DMS79 treated with DMSO at 0.1 percent for 48 hours (cell line): ENCODE measurements around the gene HENMT1.
"Not testable (repeated sequence)": the region's sequence is repeated elsewhere in the genome, so short reads cannot be mapped to it uniquely, and the experiment has no call there.

Experiments
- DNase-seq: peaks from one replicate; lab custom pipeline; 2025; lab: John Stamatoyannopoulos, UW

The HENMT1 gene

DNA sequence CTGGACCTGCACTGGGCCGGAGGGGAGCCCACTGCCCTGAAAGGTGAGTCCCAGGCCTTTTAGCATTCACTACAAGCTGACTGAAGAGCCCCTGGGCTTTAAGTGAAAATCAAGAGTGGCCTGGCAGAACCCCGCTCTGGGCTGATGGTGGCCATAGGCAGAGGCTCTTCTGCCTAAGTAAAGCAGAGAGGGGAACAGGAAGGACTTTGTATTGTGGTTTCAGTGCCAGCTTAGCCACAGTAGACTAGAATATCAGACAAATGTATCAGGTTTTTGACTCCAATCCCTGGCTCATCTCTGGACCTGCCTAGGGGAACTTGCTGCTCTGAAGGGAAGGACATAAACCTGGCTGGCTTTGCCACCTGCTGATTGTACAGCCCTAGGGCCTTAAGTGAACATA lies 10.2 kb upstream of the HENMT1 start:
- no peak for DNase-seq

GRCh38 chr1:108670131-108670773 lies 9.4 kb upstream of the HENMT1 start:
- no peak for DNase-seq

DNA sequence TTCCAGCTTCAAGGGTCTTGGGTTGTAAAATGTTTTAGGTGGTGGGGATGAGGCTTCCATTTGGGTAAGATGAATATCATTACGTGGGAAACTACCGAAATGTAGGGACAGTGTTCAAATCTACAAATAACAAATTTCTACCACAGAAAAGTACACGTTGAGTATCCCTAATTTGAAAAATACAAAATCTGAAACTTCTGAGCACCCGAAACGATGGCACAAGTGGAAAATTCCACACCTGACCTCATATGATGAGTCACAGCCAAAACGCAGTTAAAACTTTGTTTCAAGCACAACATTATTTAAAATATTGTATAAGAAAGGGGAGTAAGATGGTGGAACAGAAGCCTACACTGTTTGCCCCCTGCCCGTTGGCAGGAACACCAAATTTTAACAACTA lies 8.8 kb upstream of the HENMT1 start:
- no peak for DNase-seq

DNA sequence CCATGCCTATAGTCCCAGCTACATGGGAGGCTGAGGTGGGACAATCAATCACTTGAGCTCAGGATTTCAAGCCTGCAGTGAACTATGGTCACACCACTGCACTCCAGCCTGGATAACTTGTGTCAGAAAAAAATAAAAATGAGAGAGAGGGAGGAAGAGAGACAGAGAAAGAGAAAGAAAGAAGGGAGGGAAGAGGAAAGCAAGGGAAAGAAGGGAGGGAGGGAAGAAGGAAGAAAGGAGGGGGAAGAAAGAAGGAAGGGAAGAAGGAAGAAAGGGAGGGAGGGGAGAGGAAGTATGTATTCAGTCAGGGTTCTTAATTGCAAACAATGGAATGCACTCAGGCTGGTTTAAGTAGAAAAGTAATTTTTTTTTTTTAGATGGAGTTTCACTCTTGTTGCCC lies 7.9 kb upstream of the HENMT1 start:
- no peak for DNase-seq

- not testable (repeated sequence) for DNase-seq
These were observed 6.5 kb upstream of the HENMT1 start for GRCh38 chr1:108667422-108667821.

GRCh38 chr1:108665771-108666170 lies 4.9 kb upstream of the HENMT1 start:
- DNase-seq = no peak

GRCh38 chr1:108665067-108665466 lies 4.2 kb upstream of the HENMT1 start:
- no peak for DNase-seq

GRCh38 chr1:108664481-108664880 lies 3.6 kb upstream of the HENMT1 start:
- no peak for DNase-seq

DNA sequence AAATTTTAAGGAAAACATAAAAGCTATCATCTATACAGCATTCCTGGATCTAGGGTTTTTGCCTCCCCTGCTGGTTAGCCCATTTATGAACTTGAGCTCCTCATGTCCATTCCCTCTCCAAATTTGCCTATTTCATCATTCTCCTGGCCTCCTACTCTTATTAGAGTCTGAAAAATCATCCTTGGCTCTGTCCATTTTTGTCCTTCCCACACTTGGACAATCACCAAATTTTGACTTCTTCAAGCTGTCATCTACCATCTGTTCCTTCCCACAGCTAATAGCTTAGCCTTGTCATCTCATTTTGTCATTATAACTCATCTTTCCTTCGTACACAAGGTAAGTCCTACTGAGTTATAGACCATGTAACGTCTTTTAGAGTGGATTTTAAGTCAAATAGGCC lies 2.2 kb upstream of the HENMT1 start:
- DNase-seq = no peak

- no peak for DNase-seq
These were observed 3.4 kb downstream of the HENMT1 start for GRCh38 chr1:108657356-108658080.

- no peak for DNase-seq
These were observed 7.3 kb downstream of the HENMT1 start for GRCh38 chr1:108653431-108654105.

DNA sequence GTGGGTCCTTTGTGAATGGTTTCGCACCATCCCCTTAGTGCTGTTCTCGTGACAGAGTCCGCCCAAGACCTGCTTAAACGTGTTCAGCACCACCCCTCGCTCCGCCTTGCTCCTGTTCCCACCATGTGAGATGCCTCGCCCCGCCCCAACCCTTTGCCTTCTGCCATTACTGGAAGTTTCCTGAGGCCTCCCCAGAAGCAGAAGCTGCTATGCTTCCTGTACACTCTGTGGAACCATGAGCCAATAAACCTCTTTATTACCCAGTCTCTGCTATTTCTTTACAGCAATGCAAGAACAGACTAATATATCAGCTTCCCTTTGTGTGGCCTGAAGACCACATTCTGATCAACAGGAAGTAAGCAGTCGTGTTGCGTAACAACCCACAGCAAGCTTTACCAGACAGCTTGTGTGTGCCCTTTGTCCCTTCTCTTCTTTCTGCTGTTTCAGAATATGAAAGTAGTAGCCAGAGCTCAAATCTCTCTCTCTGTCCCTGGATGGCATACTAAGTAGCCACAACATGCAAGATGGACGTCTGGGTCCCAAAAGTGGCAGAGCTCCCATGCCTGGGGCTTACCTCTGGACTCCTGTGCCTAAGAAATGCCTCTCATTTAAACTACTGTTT lies 14.1 kb downstream of the HENMT1 start:
- no peak for DNase-seq

GRCh38 chr1:108646265-108646647 lies 14.6 kb downstream of the HENMT1 start:
- no peak for DNase-seq

DNA sequence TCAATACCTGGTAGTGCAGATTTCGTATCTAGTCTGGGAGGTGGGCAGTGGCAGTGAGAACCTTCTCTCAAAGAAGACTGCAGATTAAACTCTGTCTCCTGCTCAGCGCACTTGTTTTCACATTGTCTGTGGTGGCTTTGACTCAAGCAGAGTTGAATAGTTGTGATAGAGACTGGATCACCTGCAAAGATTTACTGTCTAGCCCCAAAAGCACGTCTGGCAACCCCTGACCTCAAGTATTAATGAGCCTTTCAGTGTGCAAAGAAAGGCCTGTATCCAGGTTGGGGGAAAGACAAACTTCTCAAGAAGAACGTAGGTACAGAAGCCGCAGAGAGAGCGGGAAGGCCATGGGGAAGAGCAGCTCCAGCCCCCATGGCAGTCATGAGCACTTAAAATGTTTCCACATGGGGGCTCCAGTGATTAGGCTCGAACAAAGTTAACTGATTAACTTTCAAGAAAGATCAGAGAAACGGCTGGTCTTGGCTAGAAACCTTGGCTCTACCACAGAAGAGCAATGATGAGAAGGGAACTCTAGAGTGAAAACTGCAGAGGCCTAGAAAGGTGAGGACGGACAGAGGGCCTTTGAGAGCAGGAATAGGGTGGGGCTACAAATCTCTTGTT lies 15.2 kb downstream of the HENMT1 start:
- no peak for DNase-seq

GRCh38 chr1:108644984-108645383 lies 15.9 kb downstream of the HENMT1 start:
- peak; percentile 61 for DNase-seq

DNA sequence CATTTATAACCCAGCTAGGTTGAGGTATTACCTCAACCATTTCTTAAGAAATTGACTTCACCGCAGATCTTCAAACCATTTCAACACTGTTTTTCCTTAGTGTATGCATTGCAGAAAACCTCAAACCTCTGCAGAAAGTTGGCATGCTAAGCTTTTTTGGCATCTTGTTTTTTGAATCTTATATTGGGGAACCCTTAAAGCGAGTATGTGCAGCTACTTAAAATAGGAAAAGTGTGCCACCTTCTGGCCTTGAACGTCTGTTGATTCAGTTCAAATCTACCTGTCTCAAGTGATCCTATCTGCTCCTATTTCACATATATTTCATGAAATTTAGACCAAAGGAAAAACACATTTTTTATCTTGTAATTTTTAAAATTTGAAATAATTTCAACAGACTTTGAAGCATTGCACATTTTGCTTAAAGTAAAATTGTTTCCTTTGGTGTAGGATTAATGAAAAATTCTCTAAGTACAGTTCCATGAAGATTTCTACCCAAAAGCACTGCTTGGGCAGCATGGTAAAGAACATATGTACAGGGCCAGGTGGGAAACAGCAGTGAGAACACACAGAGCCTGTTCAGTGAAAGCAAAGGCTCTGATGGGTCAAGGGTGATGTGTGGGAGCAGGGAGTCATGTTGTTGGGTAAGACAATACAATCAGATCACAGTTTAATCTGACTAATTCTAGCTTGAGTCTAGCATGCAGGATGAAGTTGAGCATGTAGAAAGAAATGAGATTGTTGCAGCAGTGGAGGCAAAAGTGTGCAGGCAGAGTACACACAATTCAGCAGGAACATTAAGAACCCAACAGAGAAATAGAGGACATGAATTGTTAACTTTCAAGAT lies 17.2 kb downstream of the HENMT1 start:
- peak; percentile 86 for DNase-seq

GRCh38 chr1:108640863-108641262 lies 20.0 kb downstream of the HENMT1 start:
- DNase-seq = not testable (repeated sequence)

- DNase-seq = no peak
These were observed 20.9 kb downstream of the HENMT1 start for GRCh38 chr1:108639899-108640560.

DNA sequence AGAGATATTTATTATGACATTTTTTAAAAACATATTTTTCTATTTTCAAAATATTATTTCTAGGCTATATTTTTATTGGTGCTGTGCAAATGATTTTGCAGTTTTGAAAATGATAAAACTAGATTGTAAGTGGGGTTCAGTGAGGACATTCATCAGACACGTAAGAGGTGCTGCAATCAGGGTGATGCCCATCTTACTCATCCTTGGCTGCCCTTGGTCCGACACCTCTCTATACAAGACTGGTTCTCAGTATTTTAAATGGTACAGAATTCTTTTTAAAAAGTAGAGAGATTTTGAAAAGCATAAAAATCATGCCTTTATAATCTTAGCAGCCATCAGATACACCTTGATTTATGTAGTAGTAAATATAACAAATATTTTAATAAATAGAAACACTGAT lies 24.0 kb downstream of the HENMT1 start:
- no peak for DNase-seq

- DNase-seq = no peak
These were observed 26.4 kb downstream of the HENMT1 start for GRCh38 chr1:108634521-108634920.

DNA sequence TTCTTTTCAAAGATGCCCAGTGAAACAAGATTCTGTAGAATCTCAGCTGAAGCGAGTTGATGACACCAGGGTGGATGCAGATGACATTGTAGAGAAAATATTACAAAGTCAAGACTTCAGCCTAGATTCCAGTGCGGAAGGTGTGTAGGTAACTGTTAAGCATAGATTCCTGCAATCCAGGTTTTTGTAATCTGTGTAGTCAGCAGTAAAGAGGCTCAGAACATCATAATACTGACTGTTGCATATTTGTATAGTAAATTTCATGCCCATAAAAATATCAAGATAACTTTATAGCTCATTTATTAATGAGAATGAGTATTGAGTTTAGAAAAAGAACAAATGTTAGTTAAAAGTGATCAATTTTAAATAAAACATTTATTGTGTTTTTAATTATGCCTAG lies 32.2 kb downstream of the HENMT1 start:
- no peak for DNase-seq
